ENCODE results near the gene LRP1B. TPM values are rescaled to one million over a fixed set of nuclear protein-coding genes. Genes with fewer than 3 reads are reported as not detected.

Gene LRP1B
- polyA plus RNA-seq (2011; rRNA removed) = 0.01 and 0.03 TPM in 2 replicates
- under 0.01 TPM in 1 of 2 replicates, not detected in the other for polyA plus RNA-seq (2012; cell fraction: cytosol; rRNA removed)
- polyA plus RNA-seq (2012; cell fraction: nucleus; rRNA removed) = under 0.01 TPM in 1 of 2 replicates, not detected in the other
- not detected in 3 replicates for polyA plus RNA-seq (2017; fragmentation: RNase III; extraction: RNeasy Plus Mini Kit Qiagen cat#74134 plus additional on column Dnase treatment)
- polyA minus RNA-seq (2011; rRNA and poly(A)+ RNA removed) = 0.05 and 0.21 TPM in 2 replicates

DNA sequence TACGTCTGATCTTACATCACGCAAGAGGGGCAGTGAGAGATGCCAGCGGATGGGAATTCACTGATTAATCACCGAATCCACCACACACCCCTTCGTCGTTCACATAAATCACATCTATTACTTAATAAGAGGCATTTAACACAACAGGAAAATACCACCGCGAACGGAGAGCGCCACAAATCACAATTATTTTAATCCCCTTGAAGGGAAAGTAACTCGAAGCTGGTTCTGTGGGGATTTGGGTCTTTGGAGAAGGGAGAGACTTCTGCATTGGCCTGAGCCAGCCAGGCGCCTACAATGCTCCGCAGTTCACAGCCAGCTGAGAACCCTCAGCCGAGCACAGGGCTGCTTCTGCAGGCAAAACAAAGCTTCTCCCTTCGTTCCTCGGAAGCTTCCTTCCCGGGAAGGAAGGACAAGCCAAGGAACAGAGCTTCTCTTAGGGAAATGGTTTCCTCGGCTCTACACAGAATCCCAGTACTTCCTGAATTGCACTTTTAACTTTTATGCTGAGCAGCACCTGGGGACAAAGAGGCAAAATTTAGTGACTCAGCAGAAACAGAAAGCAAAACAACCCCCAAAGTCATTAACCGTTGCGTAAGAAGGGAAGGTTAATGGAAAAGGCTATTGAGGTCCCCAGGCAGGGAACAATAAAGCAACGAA, at the start of gene LRP1B:
Gene LRP1B (minus strand): TSS at position 7 of the 660 bp plus-strand sequence. CDS start 287 bp downstream, outside the sequence.
- H3K4me1 ChIP-seq = peaks cover 7% of the 10 kb centered on the region; the same call in 2 of the 3 replicates
- TF ChIP-seq HMGXB4 (CRISPR knock-in tag; IDR thresholded peaks at IDR 0.05; ENCODE audit: borderline replicate concordance) (no peak), USF2 (IDR thresholded peaks at IDR 0.05) (no peak), ESRRA (IDR thresholded peaks at IDR 0.05; ENCODE audit: borderline replicate concordance, low read length) (no peak), CEBPB (IDR thresholded peaks at IDR 0.05) (peak; percentile 36 to 54; a peak in 2 of 4 replicates), CBX8 (IDR thresholded peaks at IDR 0.05) (peak; percentile 60; the same call in 1 of the 2 replicates), FOXS1 (CRISPR knock-in tag; IDR thresholded peaks at IDR 0.05) (no peak), ZFP36 (IDR thresholded peaks at IDR 0.05; ENCODE audit: borderline replicate concordance, partially characterized antibody) (peak; percentile 2), POLR2A (IDR thresholded peaks at IDR 0.05; ENCODE audit: low read length) (no peak), PHF8 (IDR thresholded peaks at IDR 0.05; ENCODE audit: borderline replicate concordance, low read depth) (no peak), KDM1A (IDR thresholded peaks at IDR 0.05; ENCODE audit: low read depth) (no peak), NFE2L2 (conservative IDR thresholded peaks at IDR 0.05; ENCODE audit: low read length) (peak; percentile 86), TFCP2L1 (CRISPR knock-in tag; IDR thresholded peaks at IDR 0.05) (no peak), MAFK (IDR thresholded peaks at IDR 0.05; ENCODE audit: partially characterized antibody) (peak; percentile 96)
- TF ChIP-seq, protein P1, sequence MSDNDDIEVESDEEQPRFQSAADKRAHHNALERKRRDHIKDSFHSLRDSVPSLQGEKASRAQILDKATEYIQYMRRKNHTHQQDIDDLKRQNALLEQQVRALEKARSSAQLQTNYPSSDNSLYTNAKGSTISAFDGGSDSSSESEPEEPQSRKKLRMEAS (IDR thresholded peaks at IDR 0.05) = no peak
- H3K27ac ChIP-seq = peak within 1 kb of the TSS in 1 of 2 experiments; percentile 31; a peak in 3 of 6 replicates
- CTCF ChIA-PET = interaction anchor here (3.9 kb wide), 1 partner anchor 9 kb away, joined by 22 read pairs; no protein-coding TSS in a partner anchor
- ATAC-seq (peak; percentile 67 to 80), DNase-seq (ENCODE audit: low read depth in 1 of 2, low spot score in 1 of 2) (no peak), FAIRE-seq (no peak)
- POLR2A ChIA-PET = no interaction called here
- peak within 1 kb of the TSS; percentile 43 for H3K4me3 ChIP-seq
- no peaks in the 10 kb centered on the region for H3K9me3 ChIP-seq
- 3% methylated on average over 21 of the region's 21 CpGs for WGBS (ENCODE audit: missing lambda C conversion rate)
- H3K4me2 ChIP-seq = peak within 1 kb of the TSS; percentile 80

GRCh38 chr2:142179686-142180085, 48.9 kb upstream of the LRP1B start:
- TF ChIP-seq MYC (IDR thresholded peaks at IDR 0.05; ENCODE audit: borderline replicate concordance, low read length) = no peak
- no peak for TF ChIP-seq TFCP2L1 (CRISPR knock-in tag; IDR thresholded peaks at IDR 0.05)
- no peak for TF ChIP-seq SREBF2 (IDR thresholded peaks at IDR 0.05)
- TF ChIP-seq EHMT2 (IDR thresholded peaks at IDR 0.05; ENCODE audit: low read depth) = no peak
- no peak for TF ChIP-seq CEBPB (IDR thresholded peaks at IDR 0.05)
- no peak for TF ChIP-seq KDM1A (IDR thresholded peaks at IDR 0.05; ENCODE audit: low read depth)
- no peak for TF ChIP-seq NR3C1 (IDR thresholded peaks at IDR 0.05)
- no peak for TF ChIP-seq GATA3 (IDR thresholded peaks at IDR 0.05; ENCODE audit: borderline replicate concordance)
- TF ChIP-seq USF2 (IDR thresholded peaks at IDR 0.05) = no peak
- TF ChIP-seq BHLHE40 (IDR thresholded peaks at IDR 0.05; ENCODE audit: low read depth, low read length) = no peak
- TF ChIP-seq RARB (CRISPR knock-in tag; IDR thresholded peaks at IDR 0.05) = no peak
- no peak for FAIRE-seq
- Histone ChIP-seq H3K4me2 (no peak overlapping the region), H3K27ac (no peak overlapping the region), H3K4me3 (no peak overlapping the region), H3K4me1 (0 out of 3 replicates have a peak, but pooled peaks cover 3% of the 10 kb centered on the region), H3K9me3 (no peaks in the 10 kb centered on the region)
- POLR2A ChIA-PET = no interaction called here
- WGBS (ENCODE audit: missing lambda C conversion rate) = 81% methylated on average over 1 of the region's 1 CpG
- CTCF ChIA-PET = no interaction called here
- DNase-seq (ENCODE audit: low read depth in 1 of 2, low spot score in 1 of 2) = no peak
- no peak for ATAC-seq

Data from A549 (cell line).